ENCODE data around the gene EPB41L4B.

Gene EPB41L4B

DNA sequence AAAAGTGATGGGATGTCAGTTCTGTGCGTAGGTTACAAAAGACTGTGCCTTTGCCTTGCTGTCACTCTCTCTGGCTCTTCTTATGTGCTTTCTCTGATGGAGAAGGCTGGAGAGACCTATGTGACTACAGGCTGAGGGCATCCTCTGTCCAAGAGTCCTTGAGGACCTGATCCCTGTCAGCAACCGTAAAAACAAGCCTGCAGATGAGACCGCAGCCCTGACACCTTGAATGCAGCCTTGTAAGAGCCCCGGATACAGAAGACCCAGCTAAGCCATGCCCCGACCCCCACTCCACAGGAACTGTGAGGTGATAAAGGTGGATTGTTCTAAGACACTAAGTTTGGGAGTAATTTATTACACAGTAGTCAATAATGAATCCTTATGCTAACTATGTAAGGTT, 121.2 kb downstream of the EPB41L4B start:
- DNase-seq (ENCODE audit: low read depth in 2 of 2): no peak

- DNase-seq (ENCODE audit: low read depth in 2 of 2): no peak
Observed at GRCh38 chr9:109198736-109199382, 122.0 kb downstream of the EPB41L4B start.

GRCh38 chr9:109193974-109194556, 126.8 kb downstream of the EPB41L4B start:
- DNase-seq (ENCODE audit: low read depth in 2 of 2): no peak

DNA sequence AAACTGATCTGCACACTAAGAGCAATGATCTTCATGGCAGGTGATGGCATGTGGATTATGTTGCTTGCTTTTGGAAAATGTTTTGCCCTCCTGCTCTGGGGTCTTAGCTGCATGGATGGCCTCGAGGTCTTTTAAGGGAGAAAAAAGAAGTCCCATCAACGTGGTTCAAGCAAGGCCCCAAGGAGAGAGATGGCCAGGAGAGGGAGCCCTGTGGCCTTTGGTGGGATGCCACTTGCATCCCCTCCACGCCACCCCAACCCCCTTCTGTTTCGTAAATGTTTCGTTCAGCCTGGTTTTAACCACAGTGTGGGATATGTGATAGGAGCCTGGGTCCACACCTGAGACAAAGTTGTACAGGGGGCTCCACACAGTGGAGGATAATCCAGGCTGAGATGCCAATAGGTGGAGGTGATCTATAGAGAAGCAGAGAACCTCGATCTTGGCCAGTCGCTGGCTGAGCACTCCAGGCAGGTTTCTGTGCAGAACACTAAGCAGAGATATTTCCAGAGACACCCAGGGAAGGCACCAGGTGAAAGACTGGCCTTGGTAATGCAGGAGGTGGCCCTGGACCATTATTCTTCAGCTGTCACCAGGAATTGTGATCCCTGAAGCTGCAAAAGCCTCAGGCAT, 128.0 kb downstream of the EPB41L4B start:
- no peak for DNase-seq (ENCODE audit: low read depth in 2 of 2)

- DNase-seq (ENCODE audit: low read depth in 2 of 2): no peak
Observed at GRCh38 chr9:109191746-109192145, 129.1 kb downstream of the EPB41L4B start.

DNA sequence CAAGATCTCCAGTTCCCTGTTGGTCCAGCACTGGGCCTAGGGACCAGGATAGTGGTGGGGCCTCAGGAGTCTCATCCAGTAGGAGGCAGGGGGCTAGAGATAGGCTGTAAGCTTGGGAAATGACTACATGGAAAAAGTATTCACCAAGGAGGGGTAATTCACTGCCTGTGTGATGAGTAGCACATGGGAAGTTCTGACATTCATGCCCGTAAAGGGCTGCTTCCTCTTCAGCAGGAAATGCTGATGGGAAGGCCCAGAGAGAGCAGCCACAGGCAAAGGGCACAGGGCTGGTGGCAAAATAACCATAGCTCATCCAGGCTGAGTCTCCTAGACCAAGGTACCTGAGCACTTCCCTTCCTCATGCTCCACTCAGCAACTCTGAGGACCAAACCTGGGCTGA, 130.7 kb downstream of the EPB41L4B start:
- no peak for DNase-seq (ENCODE audit: low read depth in 2 of 2)

GRCh38 chr9:109186857-109187520, 133.9 kb downstream of the EPB41L4B start:
- no peak for DNase-seq (ENCODE audit: low read depth in 2 of 2)

DNA sequence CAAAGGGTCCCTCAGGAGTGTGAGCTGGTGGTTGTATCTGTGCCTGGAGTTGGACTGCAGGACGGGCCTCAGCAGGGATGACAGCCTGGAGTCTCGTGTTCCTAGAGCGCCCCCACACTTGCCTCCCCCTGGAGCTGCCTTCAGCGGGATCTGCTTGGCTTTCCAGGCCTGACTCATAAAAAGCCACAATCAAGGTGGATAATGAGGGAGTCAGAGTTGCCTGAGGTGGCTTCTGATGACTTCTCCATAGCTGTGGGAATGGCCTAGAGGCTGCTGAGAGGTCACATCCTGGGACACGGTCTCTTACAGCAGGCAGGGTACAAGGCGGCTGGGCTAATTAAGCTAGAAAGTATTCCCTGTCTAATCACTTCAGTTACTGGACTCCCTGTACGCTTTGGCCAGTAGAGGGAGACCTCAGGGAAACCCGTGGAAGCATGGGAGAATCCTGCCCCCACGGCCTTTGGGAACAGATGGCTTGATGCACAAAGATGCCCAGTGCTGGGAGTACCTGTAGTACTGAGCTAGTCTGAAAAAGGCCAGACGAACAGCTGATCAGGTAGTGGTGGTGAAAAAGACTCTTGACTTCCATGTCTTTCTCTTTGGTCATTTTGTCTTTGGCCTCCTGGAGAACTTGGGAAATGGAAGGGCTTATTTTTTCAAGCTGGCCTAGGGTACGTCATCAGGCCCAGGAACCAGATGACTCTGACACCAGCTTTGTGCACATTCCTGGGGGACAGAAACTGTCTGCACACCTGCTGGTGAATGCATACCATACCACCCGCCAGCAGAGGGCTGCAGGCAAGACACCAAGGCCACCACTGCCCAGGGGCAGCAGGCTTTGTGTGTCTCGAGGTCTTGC, 137.7 kb downstream of the EPB41L4B start:
- DNase-seq (ENCODE audit: low read depth in 2 of 2): no peak

GRCh38 chr9:109182550-109182939, 138.3 kb downstream of the EPB41L4B start:
- no peak for DNase-seq (ENCODE audit: low read depth in 2 of 2)

- no peak for DNase-seq (ENCODE audit: low read depth in 2 of 2)
Observed at GRCh38 chr9:109181284-109181683, 139.6 kb downstream of the EPB41L4B start.

DNA sequence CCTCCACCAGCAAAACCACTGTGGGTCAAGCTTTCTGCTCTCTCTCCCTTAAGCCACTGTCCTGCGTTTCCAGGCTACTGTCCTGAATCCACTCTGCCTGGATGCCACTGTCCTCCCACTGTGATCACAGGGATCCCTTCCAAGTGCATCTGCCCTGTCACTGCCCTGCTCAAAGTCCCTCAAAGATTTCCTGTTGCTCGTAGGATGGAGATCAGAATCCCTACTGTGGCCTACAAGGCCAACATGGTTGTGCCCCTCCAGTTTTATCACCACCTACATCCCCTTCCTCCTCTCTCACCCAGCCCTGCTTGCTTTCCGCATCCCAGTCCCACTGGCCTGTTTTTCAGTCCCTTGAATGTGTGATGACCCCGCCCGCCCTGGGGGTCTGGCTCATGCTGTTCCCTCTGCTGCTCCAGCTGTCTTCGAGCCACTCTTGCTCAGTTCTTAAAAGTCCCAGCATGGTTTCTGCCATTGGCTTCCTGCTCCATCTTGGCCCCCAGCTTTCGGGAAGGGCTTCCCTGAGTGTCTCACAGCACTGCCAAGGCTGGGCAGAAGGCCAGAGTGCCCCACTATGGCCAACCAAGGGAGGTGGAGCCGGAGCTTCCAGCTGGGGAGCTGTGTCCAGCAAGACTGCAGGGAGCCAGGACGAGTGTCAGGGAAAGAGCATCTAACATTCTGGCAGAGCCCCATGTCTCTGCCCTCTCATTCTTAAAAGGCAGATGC, 140.9 kb downstream of the EPB41L4B start:
- no peak for DNase-seq (ENCODE audit: low read depth in 2 of 2)

DNA sequence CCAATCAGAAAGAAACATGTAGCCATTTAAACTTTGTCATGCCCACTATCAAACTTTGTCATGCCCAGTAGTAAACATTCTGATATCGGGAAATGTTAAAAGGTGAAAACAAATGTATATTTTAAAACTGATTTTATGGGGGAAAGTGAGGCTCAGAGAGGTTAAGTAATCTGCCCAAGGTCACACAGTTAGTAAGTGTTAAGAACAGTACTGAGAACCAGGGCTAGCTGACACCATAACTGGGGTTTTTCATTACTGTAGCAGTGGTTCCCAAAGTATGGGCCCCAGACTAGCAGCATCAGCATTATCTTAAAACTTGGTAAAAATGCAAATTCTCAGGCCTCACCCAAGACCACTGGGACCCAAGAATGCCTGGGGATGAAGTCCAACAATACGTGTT, 143.9 kb downstream of the EPB41L4B start:
- DNase-seq (ENCODE audit: low read depth in 2 of 2): no peak

GRCh38 chr9:109176386-109176785, 144.5 kb downstream of the EPB41L4B start:
- DNase-seq (ENCODE audit: low read depth in 2 of 2): no peak

- DNase-seq (ENCODE audit: low read depth in 2 of 2): no peak
Observed at GRCh38 chr9:109172935-109173334, 147.9 kb downstream of the EPB41L4B start.

GRCh38 chr9:109171926-109172325, 148.9 kb downstream of the EPB41L4B start:
- no peak for DNase-seq (ENCODE audit: low read depth in 2 of 2)

- no peak for DNase-seq (ENCODE audit: low read depth in 2 of 2)
Observed at GRCh38 chr9:109168170-109168569, 152.7 kb downstream of the EPB41L4B start.

GRCh38 chr9:109167716-109168115, 153.1 kb downstream of the EPB41L4B start:
- no peak for DNase-seq (ENCODE audit: low read depth in 2 of 2)

DNA sequence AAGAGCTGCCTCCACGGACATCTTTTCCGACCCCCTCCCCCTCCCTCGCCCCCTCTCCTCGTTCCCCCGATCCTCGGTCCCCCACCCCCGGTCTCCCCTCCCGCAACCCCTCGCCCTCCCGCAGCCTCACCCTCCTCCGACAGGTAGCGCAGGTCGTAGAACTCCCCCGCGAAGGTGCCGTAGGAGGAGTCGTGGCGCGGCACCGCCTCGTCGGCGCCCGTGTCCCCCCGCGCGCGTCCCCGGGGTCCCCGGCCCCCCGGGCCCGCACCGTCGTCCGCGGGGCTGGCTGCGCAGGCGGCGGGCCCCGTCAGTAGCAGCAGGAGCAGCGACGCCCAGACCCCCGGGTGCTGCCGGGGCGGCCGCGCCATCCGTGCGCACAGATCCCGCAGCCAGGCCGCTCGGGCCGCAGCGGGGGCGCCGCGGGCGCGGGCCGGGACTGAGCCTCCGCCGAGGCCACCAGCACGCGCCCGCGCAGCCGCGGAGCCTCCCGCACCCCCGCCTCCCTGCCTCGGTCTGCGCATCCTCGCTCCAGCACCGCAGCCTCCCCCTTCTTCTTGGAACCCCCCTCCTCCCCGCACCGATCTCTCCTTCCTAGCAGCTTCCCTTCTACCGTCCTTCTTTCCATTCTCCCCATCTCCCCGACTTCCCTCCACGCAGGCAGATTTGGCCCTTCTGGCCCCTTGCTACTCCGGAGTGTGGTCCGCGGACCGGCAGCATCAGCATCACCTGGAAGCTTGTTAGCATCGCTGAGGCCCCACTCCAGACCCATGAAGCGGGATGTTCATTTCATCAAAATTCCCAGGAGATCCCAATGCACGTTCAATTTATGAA, 153.9 kb downstream of the EPB41L4B start, which contains the start of gene FRRS1L:
TSS of gene FRRS1L (minus strand) at position 479 of the 831 bp plus-strand sequence. CDS start at position 368, 111 bp downstream.
- DNase-seq (ENCODE audit: low read depth in 2 of 2): no peak

GRCh38 chr9:109166171-109166770, 154.6 kb downstream of the EPB41L4B start:
- DNase-seq (ENCODE audit: low read depth in 2 of 2): no peak

DNA sequence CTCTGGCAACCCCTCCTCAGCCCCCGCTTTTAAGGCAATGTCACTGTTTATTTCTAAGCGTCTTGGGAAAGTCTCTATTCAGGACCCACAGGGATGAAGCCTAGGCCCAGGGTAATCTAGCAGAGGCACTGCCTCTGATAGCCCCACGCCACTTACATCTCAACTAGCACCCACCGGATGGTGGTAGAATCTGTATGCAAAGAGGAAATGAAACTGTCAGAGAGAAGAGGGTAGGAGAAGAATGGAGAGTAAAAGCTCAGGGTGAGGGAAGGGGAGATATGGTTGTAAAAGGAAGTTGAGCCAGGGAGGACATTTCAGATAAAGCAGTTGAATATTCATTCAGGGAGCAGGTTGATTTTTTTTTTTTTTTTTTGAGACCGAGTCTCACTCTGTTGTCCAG, 156.8 kb downstream of the EPB41L4B start:
- no peak for DNase-seq (ENCODE audit: low read depth in 2 of 2)
